Fibroblast of mammary gland (primary cell): ENCODE data around the gene ZBED2.
"Not testable (repeated sequence)": the region's sequence is repeated elsewhere in the genome, so short reads cannot be mapped to it uniquely, and the experiment has no call there.

ENCODE experiments used
- DNase-seq: peaks from one replicate; pipeline ENCODE4 v3.0.0-alpha.2; 2010; ENCODE audit warnings: low read depth
- H3K4me3 ChIP-seq: 2 replicates; pipeline ENCODE4 v1.5.1; 2011; ENCODE audit warnings: low read depth, mild to moderate bottlenecking, low read length, moderate library complexity; ENCODE audit not compliant: control insufficient read depth
- CTCF ChIP-seq: conservative IDR thresholded peaks from 2 replicates; pipeline ENCODE4 v1.5.1; 2011; ENCODE audit warnings: low read depth, low read length, inconsistent platforms; ENCODE audit not compliant: control insufficient read depth, insufficient read depth

The ZBED2 gene

GRCh38 chr3:111595232-111595631 lies at the start of gene ZBED2:
Gene ZBED2, minus strand, starts transcription at chr3:111595346. Its CDS starts 1,145 bp downstream, at chr3:111594201.
- no peak within 1 kb of the TSS for H3K4me3 ChIP-seq
- no peak for TF ChIP-seq CTCF
- DNase-seq: no peak

GRCh38 chr3:111639316-111639715 lies 44.2 kb upstream of the ZBED2 start:
- no peak overlapping the region for H3K4me3 ChIP-seq
- DNase-seq: no peak
- TF ChIP-seq CTCF: no peak

GRCh38 chr3:111636366-111636885 lies 41.3 kb upstream of the ZBED2 start:
- no peak overlapping the region for H3K4me3 ChIP-seq
- TF ChIP-seq CTCF: no peak
- DNase-seq: peak; percentile 16

GRCh38 chr3:111635403-111635802 lies 40.3 kb upstream of the ZBED2 start:
- TF ChIP-seq CTCF: no peak
- no peak for DNase-seq
- H3K4me3 ChIP-seq: no peak overlapping the region

- H3K4me3 ChIP-seq: not testable (repeated sequence)
- DNase-seq: peak; percentile 14
Measured at GRCh38 chr3:111630638-111631037, 35.5 kb upstream of the ZBED2 start.

- not testable (repeated sequence) for DNase-seq, H3K4me3 ChIP-seq
Measured at GRCh38 chr3:111629018-111629417, 33.9 kb upstream of the ZBED2 start.

GRCh38 chr3:111627092-111627491 lies 31.9 kb upstream of the ZBED2 start:
- H3K4me3 ChIP-seq: no peak overlapping the region
- DNase-seq: no peak
- TF ChIP-seq CTCF: no peak

- no peak overlapping the region for H3K4me3 ChIP-seq
- DNase-seq: no peak
- peak; percentile 37 for TF ChIP-seq CTCF
Measured at GRCh38 chr3:111621535-111621934, 26.4 kb upstream of the ZBED2 start.
